GM19193 (cell line): ENCODE results near the gene ZNF324B.

Experiments
- POLR2A ChIP-seq: IDR thresholded peaks from 4 replicates; pipeline ENCODE4 v1.6.1; 2011; ENCODE audit not compliant: insufficient read depth, insufficient read length; ENCODE audit errors: extremely low read depth

Gene ZNF324B

GRCh38 chr19:58451358-58452101, at the start of gene ZNF324B:
TSS of gene ZNF324B (plus strand) at chr19:58451622. CDS start at chr19:58453702, 2,080 bp downstream.
- peak; percentile 73 for TF ChIP-seq POLR2A

- no peak for TF ChIP-seq POLR2A
These were observed 49.5 kb upstream of the ZNF324B start for GRCh38 chr19:58401840-58402421.

- no peak for TF ChIP-seq POLR2A
These were observed 44.4 kb upstream of the ZNF324B start for GRCh38 chr19:58406818-58407657.

GRCh38 chr19:58407658-58408151, 43.7 kb upstream of the ZNF324B start:
- no peak for TF ChIP-seq POLR2A

- TF ChIP-seq POLR2A: peak; percentile 87
These were observed 43.0 kb upstream of the ZNF324B start, which contains the start of gene ZNF584 for GRCh38 chr19:58408152-58409009. TSS of gene ZNF584 (plus strand) at chr19:58408649. CDS start at chr19:58409148, 499 bp downstream.

- no peak for TF ChIP-seq POLR2A
These were observed 42.2 kb upstream of the ZNF324B start for GRCh38 chr19:58409010-58409790.

- no peak for TF ChIP-seq POLR2A
These were observed 34.8 kb upstream of the ZNF324B start for GRCh38 chr19:58416604-58417003.

- TF ChIP-seq POLR2A: no peak
These were observed 34.4 kb upstream of the ZNF324B start for GRCh38 chr19:58417071-58417470.

- no peak for TF ChIP-seq POLR2A
These were observed 22.8 kb upstream of the ZNF324B start for GRCh38 chr19:58428617-58429016.

- no peak for TF ChIP-seq POLR2A
These were observed 21.7 kb upstream of the ZNF324B start for GRCh38 chr19:58429745-58430144.

GRCh38 chr19:58434217-58434616, 17.2 kb upstream of the ZNF324B start:
- no peak for TF ChIP-seq POLR2A

GRCh38 chr19:58439576-58440554, 11.6 kb upstream of the ZNF324B start, which contains the start of gene ZNF132:
TSS of gene ZNF132 (minus strand) at chr19:58440153. CDS start at chr19:58439821, 332 bp downstream.
- peak; percentile 72 for TF ChIP-seq POLR2A

GRCh38 chr19:58440556-58440955, 10.9 kb upstream of the ZNF324B start:
- TF ChIP-seq POLR2A: no peak

- no peak for TF ChIP-seq POLR2A
These were observed 515 bp upstream of the ZNF324B start for GRCh38 chr19:58450856-58451357.
